Muscle of leg (tissue), 11 donors: Measurements from ENCODE around the gene POFUT2. TPM values are rescaled to one million over a fixed set of nuclear protein-coding genes. Genes with fewer than 3 reads are reported as not detected.

Experiments
- DNase-seq: peaks from one replicate; pipeline ENCODE4 v3.0.0; 2013
- H3K27ac ChIP-seq: one replicate; pipeline ENCODE4 v1.5.1; 2013; ENCODE audit warnings: mild to moderate bottlenecking, low read length, control low read depth
- H3K27me3 ChIP-seq: one replicate; pipeline ENCODE4 v1.6.1; 2013; ENCODE audit warnings: low read length; ENCODE audit not compliant: control insufficient read depth, insufficient read depth
- H3K36me3 ChIP-seq: one replicate; pipeline ENCODE4 v1.6.1; 2013; ENCODE audit warnings: low read length; ENCODE audit not compliant: control insufficient read depth, insufficient read depth
- H3K4me1 ChIP-seq: one replicate; pipeline ENCODE4 v1.6.1; 2013; ENCODE audit warnings: low read length; ENCODE audit not compliant: control insufficient read depth, insufficient read depth
- H3K4me3 ChIP-seq: one replicate; pipeline ENCODE4 v1.5.1; 2013; ENCODE audit warnings: low read length, control low read depth
- H3K9me3 ChIP-seq: replicated peaks from 2 replicates; pipeline ENCODE4 v1.6.1; 2013; ENCODE audit warnings: low read depth, low read length; ENCODE audit not compliant: control insufficient read depth
- WGBS: methylation state at CpG from one replicate; pipeline ENCODE4 v1.1.5; 2013; ENCODE audit warnings: missing lambda C conversion rate; ENCODE audit not compliant: insufficient coverage; 5-methylcytosine and 5-hydroxymethylcytosine counted together
- polyA plus RNA-seq, 8 donors: library from polyadenylated mRNA; unstranded; fragments of 120-200 nt; gene quantifications; one replicate each; pipeline versions ENCODE4 v1.2.1 to v1.2.3, GENCODE V29; 2013; ENCODE audit warnings: inconsistent platforms in 1 of 8, low replicate concordance in 1 of 8; ENCODE audit not compliant: insufficient read length in 8 of 8, insufficient read depth in 1 of 8
- total RNA-seq: library from RNA; stranded (reverse); fragments of 120-200 nt; gene quantifications from one replicate; pipeline ENCODE4 v1.2.4, GENCODE V29; 2013

POFUT2 gene
- total and polyA plus RNA-seq, 9 donors = 30.8 to 47.3 (median 37.7) TPM

DNA sequence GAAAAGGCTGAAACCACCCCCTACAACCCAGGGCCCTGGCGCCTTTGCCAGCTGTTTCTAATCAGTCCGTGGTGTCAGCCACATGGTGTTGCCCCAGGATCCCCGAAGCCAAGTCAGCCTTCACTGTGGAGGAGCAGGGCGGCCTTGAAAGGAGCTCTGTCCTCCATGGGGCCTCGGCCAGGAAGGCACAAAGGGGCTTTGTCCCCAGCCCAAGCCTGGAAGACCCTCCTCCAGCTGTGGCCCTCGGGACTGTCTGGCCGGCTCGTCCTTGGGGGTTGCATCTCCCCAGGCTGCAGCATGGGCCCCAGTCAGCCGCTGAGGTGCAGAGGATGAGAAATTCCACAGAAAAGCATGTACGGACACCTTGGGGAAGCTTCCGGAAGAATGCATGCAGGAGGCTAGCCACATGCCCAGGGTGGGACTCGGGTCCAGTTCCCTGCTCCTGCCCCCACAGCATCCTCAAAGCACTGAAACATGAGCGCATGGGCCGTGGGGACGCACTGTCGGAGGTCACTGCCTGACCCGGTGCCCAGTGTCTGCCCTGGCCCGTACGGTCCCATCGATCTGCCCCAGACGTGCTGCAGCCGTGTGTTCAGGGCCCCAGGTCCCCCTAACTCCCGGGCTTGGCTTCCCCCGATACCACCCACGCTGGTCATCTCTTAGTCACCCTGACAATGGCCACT lies 38.6 kb upstream of the POFUT2 start:
- no peak for DNase-seq
- Histone ChIP-seq H3K27ac (no peak overlapping the region), H3K4me1 (peaks cover 57% of the 10 kb centered on the region), H3K36me3 (no peaks in the 10 kb centered on the region), H3K9me3 (no peaks in the 10 kb centered on the region), H3K4me3 (no peak overlapping the region), H3K27me3 (no peaks in the 10 kb centered on the region)
- WGBS = 66% methylated on average over 24 of the region's 25 CpGs

DNA sequence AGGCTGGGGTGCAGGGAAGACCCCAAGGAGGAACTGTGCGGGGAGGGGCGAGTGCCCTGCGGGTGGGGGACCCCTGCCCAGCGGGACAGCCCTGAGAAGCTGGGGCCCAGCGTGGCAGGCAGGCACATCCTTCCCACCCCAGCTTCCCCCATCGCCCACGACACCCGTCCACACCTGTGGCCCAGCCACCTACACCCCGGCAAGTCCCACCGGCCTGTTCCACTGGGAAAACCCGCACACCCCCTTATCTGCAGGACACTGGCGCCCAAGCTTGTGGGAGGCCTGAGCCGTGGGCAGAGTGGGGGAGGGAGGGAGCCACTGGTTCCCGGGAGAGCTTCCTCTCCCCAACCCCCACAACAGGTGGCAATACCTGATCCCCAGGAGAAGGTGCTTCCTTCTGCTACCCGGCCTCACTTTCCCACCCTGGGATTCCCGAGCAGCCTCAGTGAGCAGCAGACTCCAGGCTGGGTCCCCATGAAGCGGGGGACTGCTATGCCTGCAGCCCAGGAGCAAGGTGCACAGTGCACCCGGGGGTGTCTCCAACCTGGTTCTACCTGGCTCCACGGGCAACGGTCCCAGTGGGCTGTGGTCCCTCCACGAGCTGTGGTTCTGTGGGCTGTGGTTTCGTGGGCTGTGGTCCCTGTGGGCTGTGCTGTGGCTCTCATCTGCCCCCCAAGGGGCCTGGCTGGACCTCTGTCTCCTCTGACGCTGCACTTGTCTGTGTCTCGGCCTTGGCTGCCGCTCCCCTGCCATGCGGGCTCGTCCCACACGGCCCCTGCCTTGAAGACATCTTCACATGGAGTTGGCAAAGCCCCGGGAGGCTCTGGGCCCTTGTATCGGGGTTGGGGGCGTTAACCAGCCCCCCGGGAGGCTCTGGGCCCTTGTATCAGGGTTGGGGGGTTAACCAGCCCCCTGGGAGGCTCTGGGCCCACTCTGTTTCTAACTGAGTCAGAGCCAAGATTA lies 37.8 kb upstream of the POFUT2 start:
- Histone ChIP-seq H3K9me3 (no peaks in the 10 kb centered on the region), H3K27ac (no peak overlapping the region), H3K27me3 (no peaks in the 10 kb centered on the region), H3K36me3 (no peaks in the 10 kb centered on the region), H3K4me3 (no peak overlapping the region), H3K4me1 (peaks cover 58% of the 10 kb centered on the region)
- 72% methylated on average over 14 of the region's 32 CpGs for WGBS
- DNase-seq = no peak

DNA sequence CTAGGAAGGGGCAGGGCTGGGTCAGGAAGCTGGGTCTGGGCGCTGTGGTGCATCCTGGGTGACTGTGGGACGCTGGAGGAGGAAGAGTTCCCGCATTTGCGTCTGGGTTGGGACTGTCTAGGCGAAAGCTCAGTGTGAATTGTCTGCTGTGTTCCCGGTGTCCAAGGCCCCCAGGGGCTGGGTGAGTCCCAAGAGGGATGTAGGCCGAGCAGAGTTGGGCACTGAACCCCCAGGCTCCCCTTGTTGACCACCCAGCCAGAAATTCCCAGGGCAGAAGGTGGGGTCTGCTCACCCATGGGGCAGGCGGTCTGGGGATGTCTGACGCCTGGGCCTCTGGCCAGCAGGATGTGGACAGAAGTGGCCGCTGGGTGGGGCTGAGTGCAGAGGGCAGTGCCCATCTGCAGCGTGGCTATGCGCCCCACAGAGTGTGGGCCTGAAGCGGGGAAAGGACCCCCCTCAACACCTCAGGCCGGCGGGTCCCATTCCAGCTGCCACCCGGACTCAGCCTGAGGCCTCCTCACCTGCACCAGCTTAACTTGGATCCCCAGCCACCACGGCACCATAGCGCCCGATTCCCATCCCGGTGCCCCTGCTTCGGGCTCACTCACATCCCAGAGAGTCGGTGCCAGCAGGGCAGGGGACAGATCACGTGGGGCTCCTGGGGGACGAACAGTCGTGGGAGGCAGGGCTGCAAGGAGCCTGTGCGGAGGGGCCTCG lies 37.0 kb upstream of the POFUT2 start:
- Histone ChIP-seq H3K36me3 (no peaks in the 10 kb centered on the region), H3K27me3 (no peaks in the 10 kb centered on the region), H3K4me1 (peaks cover 58% of the 10 kb centered on the region), H3K9me3 (no peaks in the 10 kb centered on the region), H3K27ac (no peak overlapping the region), H3K4me3 (no peak overlapping the region)
- no peak for DNase-seq
- WGBS = 65% methylated on average over 23 of the region's 27 CpGs

DNA sequence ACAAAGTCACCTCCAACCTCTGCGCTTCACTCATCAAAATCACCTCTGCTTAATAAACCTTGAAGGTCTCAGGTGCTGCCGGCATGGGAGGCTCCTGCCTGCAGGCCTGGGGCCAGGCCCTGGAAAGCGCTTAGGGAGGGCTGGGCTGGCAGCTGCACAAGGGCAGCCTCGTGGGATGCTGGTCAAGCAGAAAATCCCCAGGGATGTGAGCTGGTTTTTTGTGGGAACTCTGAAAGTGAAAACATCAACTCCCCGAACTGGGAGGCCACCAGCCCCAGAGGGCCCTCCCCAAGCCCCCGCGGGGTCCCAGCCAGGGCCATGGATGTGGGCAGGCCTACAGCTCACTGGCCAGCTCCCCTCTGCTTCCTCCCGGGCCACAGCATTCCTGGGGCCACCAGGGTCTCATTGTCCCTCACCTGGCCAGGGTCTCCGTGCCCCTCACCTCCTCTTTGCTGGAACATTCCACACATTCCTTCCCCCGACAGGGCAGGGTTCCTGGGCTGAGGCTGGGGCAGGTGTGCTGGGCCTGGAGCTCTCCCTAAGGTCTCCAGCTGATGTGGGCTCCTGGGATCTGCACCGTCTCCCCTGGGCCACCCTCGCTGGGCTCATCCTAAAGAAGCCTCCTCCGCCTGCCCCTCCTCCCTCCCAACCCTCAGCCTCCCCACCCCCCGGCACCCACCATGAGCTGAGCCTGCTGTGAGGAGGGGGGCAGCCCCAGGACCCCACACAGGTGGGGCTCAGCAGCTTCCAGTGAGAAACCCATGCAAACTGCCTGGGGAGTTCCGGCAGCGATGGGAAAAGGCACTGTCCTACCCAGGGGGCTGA lies 36.0 kb upstream of the POFUT2 start:
- Histone ChIP-seq H3K4me3 (no peak overlapping the region), H3K9me3 (no peaks in the 10 kb centered on the region), H3K27me3 (no peaks in the 10 kb centered on the region), H3K4me1 (peaks cover 62% of the 10 kb centered on the region), H3K36me3 (no peaks in the 10 kb centered on the region), H3K27ac (no peak overlapping the region)
- DNase-seq = no peak
- 63% methylated on average over 8 of the region's 16 CpGs for WGBS

DNA sequence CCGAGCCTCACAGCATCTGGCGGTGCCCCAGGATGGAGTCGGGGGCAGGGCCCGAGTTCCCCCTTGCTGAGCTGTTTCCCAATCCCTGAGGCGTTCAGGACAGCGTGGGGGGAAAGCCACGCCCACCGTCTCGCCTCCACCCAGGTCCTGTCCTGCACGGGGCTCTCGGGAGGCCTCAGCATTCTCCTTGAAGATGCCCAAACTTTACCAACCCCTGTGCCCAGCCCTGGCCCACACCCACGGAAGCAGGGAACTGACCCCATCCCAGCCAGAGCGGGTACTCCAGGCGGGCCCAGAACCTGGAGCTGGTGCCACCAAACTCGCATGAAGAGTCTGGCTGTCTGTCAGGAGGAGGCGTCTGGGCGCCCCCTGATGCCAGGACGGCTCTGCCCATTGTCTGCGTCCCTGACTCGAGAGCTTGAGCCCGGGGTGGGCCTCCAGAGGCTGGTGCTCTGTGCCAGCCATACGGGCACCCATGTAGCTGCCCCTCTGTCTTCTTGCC lies 35.3 kb upstream of the POFUT2 start:
- Histone ChIP-seq H3K27me3 (no peaks in the 10 kb centered on the region), H3K27ac (no peak overlapping the region), H3K36me3 (no peaks in the 10 kb centered on the region), H3K9me3 (no peaks in the 10 kb centered on the region), H3K4me3 (no peak overlapping the region), H3K4me1 (peaks cover 68% of the 10 kb centered on the region)
- no peak for DNase-seq
- 53% methylated on average over 21 of the region's 22 CpGs for WGBS

DNA sequence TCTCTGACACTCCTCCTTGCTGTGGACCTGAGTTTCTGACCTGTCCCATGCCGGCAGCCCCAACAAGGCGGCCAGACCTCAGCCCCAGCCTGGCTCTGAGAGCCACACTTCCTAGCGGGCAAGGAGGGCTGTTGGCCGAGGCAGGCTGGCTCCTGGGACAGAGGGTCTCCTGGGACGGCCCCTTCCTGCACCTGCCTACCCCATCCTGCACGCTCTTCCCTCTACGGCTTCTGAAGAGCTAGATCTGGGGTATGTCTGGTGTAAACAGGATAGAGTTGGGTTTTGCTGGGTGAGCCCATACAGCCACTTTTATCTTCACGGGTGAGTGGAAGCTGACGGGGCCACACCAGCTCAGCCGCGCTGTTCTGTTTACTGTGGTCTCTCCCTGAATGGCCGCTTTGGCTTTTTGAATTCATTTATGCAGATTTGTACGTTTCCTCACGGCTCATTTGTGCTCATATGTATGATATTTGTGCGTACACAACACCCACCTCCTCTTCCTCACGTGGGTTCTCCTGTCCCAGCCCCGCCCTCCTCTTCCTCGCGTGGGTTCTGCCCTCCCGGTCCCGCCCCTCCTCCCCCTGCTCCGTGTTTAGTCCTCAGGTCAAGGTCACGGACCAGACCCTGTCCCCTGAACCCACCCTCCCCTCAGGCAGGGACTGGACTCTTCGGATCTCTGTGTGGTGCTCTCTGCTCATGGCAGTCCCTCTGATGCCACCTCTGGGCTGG lies 34.7 kb upstream of the POFUT2 start:
- Histone ChIP-seq H3K9me3 (no peaks in the 10 kb centered on the region), H3K36me3 (no peaks in the 10 kb centered on the region), H3K27ac (no peak overlapping the region), H3K27me3 (no peaks in the 10 kb centered on the region), H3K4me3 (no peak overlapping the region), H3K4me1 (peaks cover 72% of the 10 kb centered on the region)
- no peak for DNase-seq
- WGBS = 58% methylated on average over 16 of the region's 24 CpGs

DNA sequence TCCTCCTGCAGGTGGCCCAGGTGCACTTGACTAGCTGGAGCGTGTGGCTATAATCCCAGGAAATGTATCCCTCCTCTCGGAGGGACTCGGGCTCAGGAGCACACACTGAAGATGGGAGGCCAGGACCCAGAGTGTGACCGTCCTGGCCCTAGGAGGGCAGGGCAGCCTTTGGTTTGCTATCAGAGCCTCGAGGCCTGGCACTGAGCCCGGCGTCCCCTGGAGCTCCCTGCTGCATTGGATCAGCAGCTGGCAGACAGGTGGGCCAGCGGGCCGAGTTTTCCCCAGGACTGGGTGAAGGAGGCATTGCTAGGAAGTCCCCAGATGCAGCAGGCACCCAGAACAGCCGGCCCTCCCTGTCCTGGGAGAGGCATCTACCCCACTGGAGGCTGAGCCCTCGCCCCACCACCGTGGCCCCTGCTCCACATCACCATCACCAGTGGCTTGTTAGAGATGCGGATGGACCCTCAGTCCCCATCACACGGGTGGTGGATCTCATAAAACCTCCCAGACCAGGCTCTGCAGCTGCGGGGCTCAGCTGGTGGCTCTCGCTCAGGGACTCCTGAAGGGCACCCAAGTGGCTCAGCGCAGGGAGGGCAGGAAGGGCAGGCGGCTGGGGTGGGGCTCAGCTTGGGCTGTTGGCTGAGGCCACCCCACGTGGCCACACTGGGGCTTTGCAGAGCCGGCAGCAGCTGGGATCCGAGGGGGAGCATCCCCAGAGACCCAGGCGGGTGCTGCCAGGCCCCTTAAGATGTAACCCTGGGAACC lies 32.7 kb upstream of the POFUT2 start:
- no peak for DNase-seq
- Histone ChIP-seq H3K4me1 (peaks cover 63% of the 10 kb centered on the region), H3K27ac (peak overlapping the region; percentile 74), H3K9me3 (no peaks in the 10 kb centered on the region), H3K4me3 (no peak overlapping the region), H3K27me3 (no peaks in the 10 kb centered on the region), H3K36me3 (no peaks in the 10 kb centered on the region)
- 65% methylated on average over 18 of the region's 22 CpGs for WGBS

DNA sequence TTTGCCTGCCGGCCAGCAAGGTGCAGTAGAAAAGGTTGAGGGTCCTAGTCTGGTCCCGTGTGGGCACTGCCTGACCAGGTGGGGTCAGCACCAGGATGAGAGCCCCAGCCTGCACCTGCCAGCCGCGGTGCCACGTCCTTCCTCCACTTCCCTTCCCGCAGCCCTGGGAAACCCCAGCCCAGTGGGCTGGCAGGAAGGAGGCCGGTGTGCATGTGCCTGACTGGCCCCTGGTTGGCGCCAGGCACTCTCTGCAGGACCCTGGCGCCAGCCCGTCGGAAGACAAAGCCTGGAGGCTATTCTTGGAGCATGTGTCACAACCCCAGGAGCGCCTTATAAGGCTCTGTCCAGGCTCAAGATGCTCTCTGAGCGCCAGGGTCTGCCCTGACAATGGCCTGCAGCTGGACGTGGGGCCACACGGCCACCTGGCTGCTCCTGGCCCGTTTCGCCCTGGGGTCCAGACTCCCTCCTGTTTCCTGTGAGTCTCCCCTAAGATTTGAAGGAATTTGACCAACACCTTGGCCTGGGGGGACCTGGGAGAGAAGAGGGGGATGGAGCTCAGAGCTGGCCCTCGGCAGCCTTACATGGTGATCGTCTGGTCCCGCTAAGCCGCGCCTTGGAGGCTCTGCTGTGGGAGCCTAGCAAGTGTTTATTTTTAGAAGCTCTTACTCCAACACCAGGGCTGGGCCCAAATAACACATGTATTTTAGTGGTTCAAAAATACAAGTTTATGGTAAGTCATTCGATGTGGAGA lies 31.9 kb upstream of the POFUT2 start:
- H3K9me3 ChIP-seq = no peaks in the 10 kb centered on the region
- H3K4me1 ChIP-seq = peaks cover 56% of the 10 kb centered on the region
- 64% methylated on average over 16 of the region's 23 CpGs for WGBS
- no peak overlapping the region for H3K4me3 ChIP-seq
- no peaks in the 10 kb centered on the region for H3K36me3 ChIP-seq
- DNase-seq = peak; percentile 71
- H3K27me3 ChIP-seq = no peaks in the 10 kb centered on the region
- H3K27ac ChIP-seq = peak overlapping the region; percentile 74
